GM12878 (cell line): ENCODE data around the gene SP2. TPM values are rescaled to one million over a fixed set of nuclear protein-coding genes. Genes with fewer than 3 reads are reported as not detected.

Experiments
- ATAC-seq: fragments of 200-7000 bp; cut with Tn5 transposase; 3 replicates; pipeline ENCODE4 v1.9.1; 2020; ENCODE audit warnings: mild to moderate bottlenecking, moderate library complexity
- BruUV-seq: library from RNA; stranded (reverse); fragments of 400-500 nt; replicated peaks from 2 replicates; lab custom pipeline; 2021; lab: Mats Ljungman, UMichigan
- CTCF ChIA-PET: fragments of 300-600 bp; sonication (Branson Sonifier 250); formaldehyde crosslinking; extraction: SDS; loops from one replicate; lab custom pipeline; 2021; ENCODE audit warnings: inconsistent platforms; lab: Yijun Ruan, JAX
- POLR2A ChIA-PET: fragments of 350-600 bp; formaldehyde crosslinking; extraction: SDS; loops from one replicate; lab custom pipeline; 2021; ENCODE audit warnings: inconsistent platforms; lab: Charles Lee
- RAD21 ChIA-PET: fragments of 300-600 bp; sonication (Branson Sonifier 250); formaldehyde crosslinking; loops from one replicate; lab custom pipeline; 2023; ENCODE audit warnings: antibody characterized with exemption; ENCODE audit not compliant: unreplicated experiment; lab: Charles Lee
- SMC1A ChIA-PET: fragments of 300-600 bp; sonication (Branson Sonifier 250); formaldehyde crosslinking; loops from one replicate; lab custom pipeline; 2023; ENCODE audit not compliant: unreplicated experiment, uncharacterized antibody; lab: Charles Lee
- DNase-seq: peaks from one replicate; pipeline ENCODE4 v3.0.0-alpha.2; 2011; ENCODE audit warnings: low read depth, low spot score
- FAIRE-seq: peaks from 3 replicates; lab custom pipeline; 2011; peaks lifted over from hg19 to GRCh38; lab: Jason Lieb, UNC
- H2AFZ ChIP-seq: 2 replicates; pipeline ENCODE4 v1.6.0; 2011; ENCODE audit warnings: low read depth, low read length, control low read depth; ENCODE audit not compliant: control insufficient read depth
- H3K27ac ChIP-seq: 2 replicates; pipeline ENCODE4 v1.5.1; 2011; ENCODE audit warnings: control low read depth; ENCODE audit not compliant: control insufficient read depth, insufficient read depth
- H3K27me3 ChIP-seq, 2 experiments: replicated peaks in 1 of 2; 2 replicates each; pipeline versions ENCODE4 v1.6.0 to v1.6.1; 2011; ENCODE audit warnings: low read length in 1 of 2; ENCODE audit not compliant: control insufficient read depth in 2 of 2, insufficient read depth in 2 of 2
- H3K36me3 ChIP-seq, 2 experiments: 2 replicates each; pipeline ENCODE4 v1.5.1; 2011; ENCODE audit warnings: low read length in 1 of 2; ENCODE audit not compliant: control insufficient read depth in 2 of 2, insufficient read depth in 2 of 2
- H3K4me1 ChIP-seq: 2 replicates; pipeline ENCODE4 v1.6.1; 2011; ENCODE audit warnings: mild to moderate bottlenecking, low read length, moderate library complexity, mixed read lengths; ENCODE audit not compliant: control insufficient read depth, insufficient read depth
- H3K4me2 ChIP-seq: 2 replicates; pipeline ENCODE4 v1.6.0; 2011; ENCODE audit warnings: control low read depth; ENCODE audit not compliant: control insufficient read depth, insufficient read depth
- H3K4me3 ChIP-seq: fragments of 200-600 bp; sonication (generic); 2 replicates; pipeline ENCODE4 v1.5.1; 2016
- H3K79me2 ChIP-seq: 2 replicates; pipeline ENCODE4 v1.6.0; 2011; ENCODE audit warnings: low read length; ENCODE audit not compliant: control insufficient read depth, insufficient read depth
- H3K9ac ChIP-seq: 2 replicates; pipeline ENCODE4 v1.8.0; 2011; ENCODE audit warnings: low read length, control low read depth, mixed read lengths; ENCODE audit not compliant: control insufficient read depth, insufficient read depth
- H3K9me3 ChIP-seq: replicated peaks from 3 replicates; pipeline ENCODE4 v1.5.1; 2011; ENCODE audit warnings: mild to moderate bottlenecking, low read length; ENCODE audit not compliant: control insufficient read depth, insufficient read depth
- H4K20me1 ChIP-seq: 2 replicates; pipeline ENCODE4 v1.6.0; 2011; ENCODE audit not compliant: control insufficient read depth, insufficient read depth
- BCL11A ChIP-seq: IDR thresholded peaks from 2 replicates; pipeline ENCODE4 v1.6.1; 2011; ENCODE audit warnings: low read depth, low read length
- BCLAF1 ChIP-seq: fragments of 450-650 bp; IDR thresholded peaks from 2 replicates; pipeline ENCODE4 v1.6.1; 2017; ENCODE audit warnings: antibody characterized with exemption, mild to moderate bottlenecking, moderate library complexity
- EED ChIP-seq: sonication (generic); IDR thresholded peaks from 2 replicates; pipeline ENCODE4 v1.6.1; 2016; ENCODE audit warnings: antibody characterized with exemption, low read depth
- EZH2 ChIP-seq: IDR thresholded peaks from 2 replicates; pipeline ENCODE4 v1.6.1; 2012; ENCODE audit warnings: low read depth, mild to moderate bottlenecking, control low read depth, inconsistent platforms, low read length, borderline replicate concordance; ENCODE audit not compliant: control insufficient read depth
- FOXK2 ChIP-seq: fragments of 450-650 bp; IDR thresholded peaks from 2 replicates; pipeline ENCODE4 v1.6.1; 2017; ENCODE audit warnings: mild to moderate bottlenecking, moderate library complexity
- KAT2A ChIP-seq: conservative IDR thresholded peaks from 2 replicates; pipeline ENCODE4 v1.6.1; 2011; ENCODE audit warnings: low read depth, low read length; ENCODE audit not compliant: control insufficient read depth
- NFIC ChIP-seq: IDR thresholded peaks from 2 replicates; pipeline ENCODE4 v1.6.1; 2012; ENCODE audit warnings: low read depth, mild to moderate bottlenecking, inconsistent platforms, low read length, moderate library complexity
- NFYB ChIP-seq: IDR thresholded peaks from 2 replicates; pipeline ENCODE4 v1.6.1; 2011; ENCODE audit warnings: low read depth, mild to moderate bottlenecking, low read length, improper control_type of control experiment, moderate library complexity; ENCODE audit not compliant: insufficient read depth
- NRF1 ChIP-seq: conservative IDR thresholded peaks from 2 replicates; pipeline ENCODE4 v1.6.1; 2011; ENCODE audit warnings: mild to moderate bottlenecking, low read depth, low read length, improper control_type of control experiment
- PBX3 ChIP-seq: IDR thresholded peaks from 2 replicates; pipeline ENCODE4 v1.6.1; 2011; ENCODE audit warnings: mild to moderate bottlenecking, low read depth, low read length, moderate library complexity; ENCODE audit not compliant: insufficient replicate concordance
- RBBP5 ChIP-seq: fragments of 200-600 bp; sonication (generic); conservative IDR thresholded peaks from 2 replicates; pipeline ENCODE4 v1.6.1; 2016
- RFX5 ChIP-seq: IDR thresholded peaks from 2 replicates; pipeline ENCODE4 v1.6.1; 2011; ENCODE audit warnings: low read depth, low read length, improper control_type of control experiment
- SPI1 ChIP-seq: IDR thresholded peaks from 2 replicates; pipeline ENCODE4 v1.6.1; 2011; ENCODE audit warnings: low read depth, mild to moderate bottlenecking, low read length, moderate library complexity, borderline replicate concordance; ENCODE audit not compliant: insufficient read depth
- TBL1XR1 ChIP-seq: IDR thresholded peaks from 2 replicates; pipeline ENCODE4 v1.6.1; 2012; ENCODE audit warnings: low read depth, low read length, improper control_type of control experiment
- USF2 ChIP-seq: IDR thresholded peaks from 2 replicates; pipeline ENCODE4 v1.6.1; 2011; ENCODE audit warnings: low read depth, low read length, improper control_type of control experiment, borderline replicate concordance
- YBX1 ChIP-seq: fragments of 450-650 bp; IDR thresholded peaks from 2 replicates; pipeline ENCODE4 v1.6.1; 2016; ENCODE audit warnings: antibody characterized with exemption
- YY1 ChIP-seq: IDR thresholded peaks from 2 replicates; pipeline ENCODE4 v1.6.1; 2011; ENCODE audit warnings: low read depth, mild to moderate bottlenecking, low read length
- ZBTB33 ChIP-seq: fragments of 450-650 bp; IDR thresholded peaks from 2 replicates; pipeline ENCODE4 v1.6.1; 2017; ENCODE audit warnings: mild to moderate bottlenecking
- ZNF274 ChIP-seq: IDR thresholded peaks from one replicate; pipeline ENCODE4 v1.8.0; 2011; ENCODE audit not compliant: insufficient read length, insufficient read depth
- WGBS: methylation state at CpG from one replicate; pipeline ENCODE4 v1.1.6; 2016; ENCODE audit warnings: low lambda C conversion rate; ENCODE audit not compliant: insufficient replicate concordance, insufficient coverage; ENCODE audit errors: missing lambda C conversion rate; 5-methylcytosine and 5-hydroxymethylcytosine counted together
- in situ Hi-C: fragments of 300-500 bp; cut with MboI; formaldehyde crosslinking; loops from 9 replicates; pipeline ENCODE4 v1.14.3; 2018; ENCODE audit warnings: mixed read lengths
- intact Hi-C: fragments of 100-400 bp; cut with micrococcal nuclease; formaldehyde crosslinking; loops from one replicate; pipeline ENCODE4 v1.14.2; 2022; ENCODE audit not compliant: unreplicated experiment
- polyA plus RNA-seq, 11 experiments: library from polyadenylated mRNA; depleted of rRNA in 4 of 11; unstranded in 6 of 11; stranded (reverse) in 5 of 11; fragments of >200 nt; fragmentation: Nextera tagmentation in 4 of 11; fragmentation: Illumina TruSeq in 1 of 11; extraction: Ambion mirVana in 4 of 11; extraction: Trizol in 1 of 11; gene quantifications; 1 replicate in 1 of 11; 2 replicates in 10 of 11; pipeline versions ENCODE4 v1.2.1 to v1.2.3, GENCODE V29; 2011 to 2016; ENCODE audit warnings: inconsistent platforms in 2 of 11, missing spikeins in 2 of 11, low read depth in 1 of 11
- total RNA-seq, 4 experiments: library from RNA; depleted of rRNA in 3 of 4; stranded (reverse); fragments of >200 nt in 3 of 4; fragmentation: Illumina TruSeq in 1 of 4; extraction: Trizol in 1 of 4; gene quantifications; 2 replicates each; pipeline versions ENCODE4 v1.2.1 to v1.2.3, GENCODE V29; 2013 to 2021

Gene SP2
- total and polyA plus RNA-seq, 10 of the 15 experiments (the other 5 are each of a cell fraction or from before 2014, with no cell fraction given), result 1.2 to 19.1 (median 4.8) TPM

- TF ChIP-seq RFX5, result no peak
- no peak for TF ChIP-seq ZNF274
- no peak for TF ChIP-seq SPI1
- TF ChIP-seq EZH2, result no peak
- TF ChIP-seq RBBP5, result no peak
- TF ChIP-seq PBX3, result no peak
- TF ChIP-seq NFIC, result no peak
- no peak for TF ChIP-seq EED
- no peak for TF ChIP-seq ZBTB33
- TF ChIP-seq BCL11A, result no peak
- no peak for TF ChIP-seq USF2
- TF ChIP-seq BCLAF1, result no peak
- TF ChIP-seq FOXK2, result no peak
- TF ChIP-seq YY1, result no peak
- TF ChIP-seq NRF1, result no peak
- no peak for TF ChIP-seq NFYB
- no peak for TF ChIP-seq TBL1XR1
- TF ChIP-seq KAT2A, result no peak
- no peak for TF ChIP-seq YBX1
- intact Hi-C loops (no loop called here), in situ Hi-C loops (no loop called here)
- POLR2A ChIA-PET, result interaction anchor here (0.7 to 0.9 kb wide), 2 partner anchors 22 to 1094 kb away, joined by 3 read pairs; no protein-coding TSS in a partner anchor
- RAD21 ChIA-PET, result no interaction called here
- Histone ChIP-seq H3K4me1 (no peaks in the 10 kb centered on the region), H3K4me2 (no peak overlapping the region), H3K4me3 (no peak overlapping the region), H3K9me3 (no peaks in the 10 kb centered on the region), H3K36me3 (peaks cover 6 to 13% of the 10 kb centered on the region in 2 experiments; a peak in 3 of 4 replicates), H3K27ac (no peak overlapping the region), H4K20me1 (no peaks in the 10 kb centered on the region; the same call in 1 of the 2 replicates), H3K79me2 (no peaks in the 10 kb centered on the region), H3K27me3 (no peaks in the 10 kb centered on the region), H3K9ac (no peak overlapping the region), H2AFZ (no peak overlapping the region)
- no TSS peak for BruUV-seq
- DNase-seq (no peak), ATAC-seq (no peak), FAIRE-seq (no peak)
- CTCF ChIA-PET, result interaction anchor here (0.6 to 1.2 kb wide), 5 partner anchors 16 to 1268 kb away, joined by 3 to 6 read pairs (median 4); no protein-coding TSS in a partner anchor
- WGBS, result 96% methylated on average over 2 of the region's 2 CpGs
- SMC1A ChIA-PET, result interaction anchor here (1.2 to 2.2 kb wide), 3 partner anchors 9 to 174 kb away, joined by 3 to 5 read pairs (median 3); no protein-coding TSS in a partner anchor
Observed at GRCh38 chr17:47918991-47919390, 23.0 kb downstream of the SP2 start.
